ENCODE data around the gene INSIG2.

INSIG2 gene

DNA sequence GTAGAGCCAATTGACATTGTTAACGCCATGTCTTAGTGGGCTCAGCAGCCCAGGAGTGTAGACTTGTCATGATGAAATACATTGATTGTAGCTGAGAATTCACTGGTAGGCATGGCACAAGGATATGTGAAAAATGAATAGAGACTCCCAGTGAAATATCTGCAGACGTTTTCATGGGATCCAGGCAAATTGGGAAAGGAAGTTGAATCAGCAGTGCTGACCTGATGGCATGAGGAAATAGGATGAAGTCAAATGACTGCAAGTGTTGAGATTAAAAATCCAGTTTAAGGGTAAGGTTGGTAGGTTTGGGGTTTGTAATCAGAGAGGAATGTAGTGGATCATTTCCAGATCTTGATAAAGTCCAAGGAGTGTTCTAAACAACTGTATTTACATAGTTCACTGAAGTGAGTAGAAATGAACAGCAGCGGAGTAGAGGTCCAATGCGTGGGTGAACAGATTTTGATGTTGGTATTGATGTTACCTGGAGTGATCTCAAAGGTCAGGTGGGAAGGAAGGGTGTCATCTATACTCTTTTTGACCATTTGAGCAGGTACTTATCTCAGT is 24.6 kb downstream of the INSIG2 start:
- DNase-seq (ENCODE audit: low spot score), result no peak
- no peak overlapping the region for H3K4me3 ChIP-seq (ENCODE audit: severe bottlenecking)
- ATAC-seq (ENCODE audit: low read depth), result peak; percentile 93
- TF ChIP-seq, protein P1, sequence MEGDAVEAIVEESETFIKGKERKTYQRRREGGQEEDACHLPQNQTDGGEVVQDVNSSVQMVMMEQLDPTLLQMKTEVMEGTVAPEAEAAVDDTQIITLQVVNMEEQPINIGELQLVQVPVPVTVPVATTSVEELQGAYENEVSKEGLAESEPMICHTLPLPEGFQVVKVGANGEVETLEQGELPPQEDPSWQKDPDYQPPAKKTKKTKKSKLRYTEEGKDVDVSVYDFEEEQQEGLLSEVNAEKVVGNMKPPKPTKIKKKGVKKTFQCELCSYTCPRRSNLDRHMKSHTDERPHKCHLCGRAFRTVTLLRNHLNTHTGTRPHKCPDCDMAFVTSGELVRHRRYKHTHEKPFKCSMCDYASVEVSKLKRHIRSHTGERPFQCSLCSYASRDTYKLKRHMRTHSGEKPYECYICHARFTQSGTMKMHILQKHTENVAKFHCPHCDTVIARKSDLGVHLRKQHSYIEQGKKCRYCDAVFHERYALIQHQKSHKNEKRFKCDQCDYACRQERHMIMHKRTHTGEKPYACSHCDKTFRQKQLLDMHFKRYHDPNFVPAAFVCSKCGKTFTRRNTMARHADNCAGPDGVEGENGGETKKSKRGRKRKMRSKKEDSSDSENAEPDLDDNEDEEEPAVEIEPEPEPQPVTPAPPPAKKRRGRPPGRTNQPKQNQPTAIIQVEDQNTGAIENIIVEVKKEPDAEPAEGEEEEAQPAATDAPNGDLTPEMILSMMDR (IDR thresholded peaks at IDR 0.05; ENCODE audit: poor library complexity, severe bottlenecking), result no peak
- H3K4me1 ChIP-seq (ENCODE audit: insufficient read depth, poor library complexity, severe bottlenecking), result peaks cover 39% of the 10 kb centered on the region
- no peaks in the 10 kb centered on the region for H3K9me3 ChIP-seq (ENCODE audit: severe bottlenecking)
- peak overlapping the region; percentile 94 for H3K27ac ChIP-seq (ENCODE audit: poor library complexity, severe bottlenecking)
- no peaks in the 10 kb centered on the region for H3K27me3 ChIP-seq (ENCODE audit: insufficient read depth, poor library complexity, severe bottlenecking)
- peaks cover 29% of the 10 kb centered on the region for H3K36me3 ChIP-seq (ENCODE audit: low read depth)

GRCh38 chr2:118114863-118115262 is 26.6 kb downstream of the INSIG2 start:
- H3K27ac ChIP-seq (ENCODE audit: poor library complexity, severe bottlenecking), result peak overlapping the region; percentile 94
- H3K4me1 ChIP-seq (ENCODE audit: insufficient read depth, poor library complexity, severe bottlenecking), result peaks cover 39% of the 10 kb centered on the region
- TF ChIP-seq, protein P1 (IDR thresholded peaks at IDR 0.05; ENCODE audit: poor library complexity, severe bottlenecking), result no peak
- DNase-seq (ENCODE audit: low spot score) (no peak), ATAC-seq (ENCODE audit: low read depth) (no peak)
- no peaks in the 10 kb centered on the region for H3K27me3 ChIP-seq (ENCODE audit: insufficient read depth, poor library complexity, severe bottlenecking)
- H3K9me3 ChIP-seq (ENCODE audit: severe bottlenecking), result no peaks in the 10 kb centered on the region
- H3K36me3 ChIP-seq (ENCODE audit: low read depth), result peaks cover 9% of the 10 kb centered on the region
- H3K4me3 ChIP-seq (ENCODE audit: severe bottlenecking), result no peak overlapping the region

GRCh38 chr2:118115761-118116160 is 27.5 kb downstream of the INSIG2 start:
- DNase-seq (ENCODE audit: low spot score) (no peak), ATAC-seq (ENCODE audit: low read depth) (no peak)
- TF ChIP-seq, protein P1 (IDR thresholded peaks at IDR 0.05; ENCODE audit: poor library complexity, severe bottlenecking), result no peak
- H3K27me3 ChIP-seq (ENCODE audit: insufficient read depth, poor library complexity, severe bottlenecking), result no peaks in the 10 kb centered on the region
- no peak overlapping the region for H3K4me3 ChIP-seq (ENCODE audit: severe bottlenecking)
- H3K4me1 ChIP-seq (ENCODE audit: insufficient read depth, poor library complexity, severe bottlenecking), result peaks cover 39% of the 10 kb centered on the region
- peak overlapping the region; percentile 94 for H3K27ac ChIP-seq (ENCODE audit: poor library complexity, severe bottlenecking)
- no peaks in the 10 kb centered on the region for H3K9me3 ChIP-seq (ENCODE audit: severe bottlenecking)
- H3K36me3 ChIP-seq (ENCODE audit: low read depth), result peaks cover 3% of the 10 kb centered on the region; the same call in 1 of the 2 replicates

GRCh38 chr2:118118479-118118878 is 30.2 kb downstream of the INSIG2 start:
- no peak for ATAC-seq (ENCODE audit: low read depth)
- H3K9me3 ChIP-seq (ENCODE audit: severe bottlenecking), result no peaks in the 10 kb centered on the region

More at GRCh38 chr2:118118479-118118878, 30.2 kb downstream of the INSIG2 start:
- H3K4me1 ChIP-seq (ENCODE audit: insufficient read depth, poor library complexity, severe bottlenecking), result peaks cover 49% of the 10 kb centered on the region
- H3K4me3 ChIP-seq (ENCODE audit: severe bottlenecking), result no peak overlapping the region
- no peak overlapping the region for H3K27ac ChIP-seq (ENCODE audit: poor library complexity, severe bottlenecking)
- H3K27me3 ChIP-seq (ENCODE audit: insufficient read depth, poor library complexity, severe bottlenecking), result no peaks in the 10 kb centered on the region
- TF ChIP-seq, protein P1 (IDR thresholded peaks at IDR 0.05; ENCODE audit: poor library complexity, severe bottlenecking), result no peak
- no peaks in the 10 kb centered on the region for H3K36me3 ChIP-seq (ENCODE audit: low read depth)
- DNase-seq (ENCODE audit: low spot score), result no peak
